ENCODE data around the gene ZNF446. TPM values are rescaled to one million over a fixed set of nuclear protein-coding genes. Genes with fewer than 3 reads are reported as not detected.

Gene ZNF446
- total and polyA plus RNA-seq, 9 of the 15 experiments (the other 6 are each of a cell fraction or from before 2014, with no cell fraction given) = 0.07 to 4.8 (median 1.2) TPM

DNA sequence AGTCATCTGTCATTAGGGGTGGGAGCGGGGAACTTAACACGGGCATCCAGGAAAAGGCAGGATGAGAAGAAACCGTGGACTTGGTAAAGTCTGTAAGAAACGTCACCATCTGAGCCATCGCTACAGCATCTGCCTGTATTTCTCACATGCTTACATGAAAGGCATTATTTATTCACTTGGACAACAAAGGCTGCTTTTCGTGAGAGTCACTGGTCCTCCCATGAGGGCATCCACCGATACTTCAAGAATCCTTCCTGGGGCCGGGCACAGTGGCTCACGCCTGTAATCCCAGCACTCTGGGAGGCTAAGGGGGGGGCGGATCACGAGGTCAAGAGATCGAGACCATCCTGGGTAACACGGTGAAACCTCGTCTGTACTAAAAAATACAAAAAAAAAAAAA is 16.1 kb downstream of the ZNF446 start (continued):
- TF ChIP-seq ZKSCAN8 (CRISPR knock-in tag; IDR thresholded peaks at IDR 0.05) (no peak), ZNF239 (CRISPR knock-in tag; IDR thresholded peaks at IDR 0.05) (no peak), PYGO2 (tag; IDR thresholded peaks at IDR 0.05) (no peak), OTX1 (CRISPR knock-in tag; IDR thresholded peaks at IDR 0.05) (no peak), RBM14 (IDR thresholded peaks at IDR 0.05; ENCODE audit: borderline replicate concordance, insufficient read depth, low read depth, low read length) (no peak)
- TF ChIP-seq, protein P1, sequence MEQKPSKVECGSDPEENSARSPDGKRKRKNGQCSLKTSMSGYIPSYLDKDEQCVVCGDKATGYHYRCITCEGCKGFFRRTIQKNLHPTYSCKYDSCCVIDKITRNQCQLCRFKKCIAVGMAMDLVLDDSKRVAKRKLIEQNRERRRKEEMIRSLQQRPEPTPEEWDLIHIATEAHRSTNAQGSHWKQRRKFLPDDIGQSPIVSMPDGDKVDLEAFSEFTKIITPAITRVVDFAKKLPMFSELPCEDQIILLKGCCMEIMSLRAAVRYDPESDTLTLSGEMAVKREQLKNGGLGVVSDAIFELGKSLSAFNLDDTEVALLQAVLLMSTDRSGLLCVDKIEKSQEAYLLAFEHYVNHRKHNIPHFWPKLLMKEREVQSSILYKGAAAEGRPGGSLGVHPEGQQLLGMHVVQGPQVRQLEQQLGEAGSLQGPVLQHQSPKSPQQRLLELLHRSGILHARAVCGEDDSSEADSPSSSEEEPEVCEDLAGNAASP (IDR thresholded peaks at IDR 0.05) = no peak
- TF ChIP-seq, protein P2, sequence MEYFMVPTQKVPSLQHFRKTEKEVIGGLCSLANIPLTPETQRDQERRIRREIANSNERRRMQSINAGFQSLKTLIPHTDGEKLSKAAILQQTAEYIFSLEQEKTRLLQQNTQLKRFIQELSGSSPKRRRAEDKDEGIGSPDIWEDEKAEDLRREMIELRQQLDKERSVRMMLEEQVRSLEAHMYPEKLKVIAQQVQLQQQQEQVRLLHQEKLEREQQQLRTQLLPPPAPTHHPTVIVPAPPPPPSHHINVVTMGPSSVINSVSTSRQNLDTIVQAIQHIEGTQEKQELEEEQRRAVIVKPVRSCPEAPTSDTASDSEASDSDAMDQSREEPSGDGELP (CRISPR knock-in tag; IDR thresholded peaks at IDR 0.05; ENCODE audit: borderline replicate concordance) = no peak

DNA sequence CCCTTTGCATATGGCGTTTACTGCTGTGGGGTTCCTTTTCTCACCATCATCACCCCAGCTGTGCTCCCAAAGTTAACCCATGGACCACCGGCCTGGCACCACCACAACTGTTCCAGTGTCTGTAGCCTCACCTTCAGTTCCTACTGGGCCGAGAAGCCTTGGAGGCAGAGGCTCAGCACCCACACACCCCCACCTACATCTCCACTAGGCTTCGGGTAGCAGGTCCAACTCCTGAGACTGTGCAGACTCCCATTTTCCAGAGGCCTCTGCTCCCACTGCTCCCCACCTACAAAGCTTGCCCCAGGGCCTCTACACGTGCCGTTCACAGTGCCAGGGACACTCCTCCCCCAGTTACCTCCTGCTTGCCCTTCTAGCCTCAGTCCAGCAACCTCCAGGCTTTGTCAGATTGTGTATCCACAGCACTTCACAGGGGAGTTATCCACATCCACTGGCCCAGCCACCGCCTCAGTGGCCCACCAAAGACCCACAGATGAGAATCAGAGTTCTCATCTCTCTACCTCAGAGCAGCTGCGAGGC is 21.6 kb downstream of the ZNF446 start:
- Histone ChIP-seq H3K27ac (ENCODE audit: extremely low read depth, low read depth, low read length) (no peak overlapping the region; the same call in 1 of the 3 replicates), H3K4me1 (replicated peaks in 1 of 2; ENCODE audit: control insufficient read depth in 2 of 2, insufficient read depth in 2 of 2, low read length in 2 of 2) (peaks cover 22 to 32% of the 10 kb centered on the region in 2 experiments; a peak in 4 of 5 replicates), H3K4me3 (peak overlapping the region; percentile 67), H3K36me3 (ENCODE audit: control insufficient read depth, insufficient read depth, low read length) (peaks cover 4% of the 10 kb centered on the region; the same call in 1 of the 3 replicates), H4K20me1 (replicated peaks; ENCODE audit: control insufficient read depth, insufficient read depth, low read length) (no peaks in the 10 kb centered on the region), H3K27me3 (ENCODE audit: control insufficient read depth in 2 of 2, insufficient read depth in 2 of 2, low read length in 2 of 2) (no peaks in the 10 kb centered on the region), H3K4me2 (ENCODE audit: insufficient read depth, low read length) (peak overlapping the region; percentile 97), H3K79me2 (ENCODE audit: control insufficient read depth, insufficient read depth, low read length) (peaks cover 49% of the 10 kb centered on the region), H3K9me1 (ENCODE audit: control insufficient read depth, insufficient read depth, low read length) (no peaks in the 10 kb centered on the region), H2AFZ (ENCODE audit: low read depth, low read length) (no peak overlapping the region), H3K9ac (ENCODE audit: insufficient read depth in 1 of 2, low read depth in 2 of 2, low read length in 2 of 2) (peak overlapping the region; percentile 80 to 99), H3K9me3 (replicated peaks; ENCODE audit: control insufficient read depth, insufficient read depth, low read depth, low read length) (no peaks in the 10 kb centered on the region)
- POLR2A ChIA-PET = interaction anchor here (3.1 kb wide), 1 partner anchor 22 kb away, joined by 14 read pairs; the partner anchor contains the start of gene ZBTB45
- no peak for FAIRE-seq
- ATAC-seq = no peak
- in situ Hi-C loops (cut with MboI) = no loop called here
- no TSS peak for BruUV-seq (replicated peaks)
- CTCF ChIA-PET (ENCODE audit: low intra/inter-chr PET ratio) = no interaction called here
- DNase-seq (ENCODE audit: extremely low read depth in 1 of 4, low spot score in 3 of 4) = peak in 1 of 4 experiments; percentile 37
- 25% methylated on average over 8 of the region's 8 CpGs for WGBS (ENCODE audit: insufficient coverage, low coverage, missing lambda C conversion rate)
- intact Hi-C loops (cut with micrococcal nuclease) = no loop called here
- TF ChIP-seq SIX5 (IDR thresholded peaks at IDR 0.05; ENCODE audit: borderline replicate concordance in 1 of 2, insufficient read depth in 1 of 2, low read depth in 1 of 2, low read length in 2 of 2) (no peak), ZBTB7A (IDR thresholded peaks at IDR 0.05; ENCODE audit: borderline replicate concordance, control insufficient read depth, low read depth, low read length) (peak; percentile 29; the same call in 1 of the 2 replicates), RCOR1 (IDR thresholded peaks at IDR 0.05; ENCODE audit: borderline replicate concordance in 1 of 2, low read depth in 2 of 2, low read length in 2 of 2) (no peak), CBFB (CRISPR knock-in tag; IDR thresholded peaks at IDR 0.05) (no peak), CBX5 (IDR thresholded peaks at IDR 0.05; ENCODE audit: borderline replicate concordance, low read depth) (no peak), ZNF324 (CRISPR knock-in tag; IDR thresholded peaks at IDR 0.05) (no peak), MYC (IDR thresholded peaks at IDR 0.05; ENCODE audit: low read depth, low read length) (no peak), MYC (CRISPR knock-in tag; IDR thresholded peaks at IDR 0.05; ENCODE audit: borderline replicate concordance, low read depth) (no peak), ZC3H4 (CRISPR knock-in tag; IDR thresholded peaks at IDR 0.05; ENCODE audit: borderline replicate concordance) (0 out of 2 replicates have a peak, but pooled peaks have one; percentile 51), STAG1 (CRISPR knock-in tag; IDR thresholded peaks at IDR 0.05; ENCODE audit: borderline replicate concordance) (0 out of 2 replicates have a peak, but pooled peaks have one; percentile 25), BHLHE40 (IDR thresholded peaks at IDR 0.05; ENCODE audit: low read length) (peak; percentile 12; the same call in 1 of the 2 replicates)
- TF ChIP-seq, protein P3, sequence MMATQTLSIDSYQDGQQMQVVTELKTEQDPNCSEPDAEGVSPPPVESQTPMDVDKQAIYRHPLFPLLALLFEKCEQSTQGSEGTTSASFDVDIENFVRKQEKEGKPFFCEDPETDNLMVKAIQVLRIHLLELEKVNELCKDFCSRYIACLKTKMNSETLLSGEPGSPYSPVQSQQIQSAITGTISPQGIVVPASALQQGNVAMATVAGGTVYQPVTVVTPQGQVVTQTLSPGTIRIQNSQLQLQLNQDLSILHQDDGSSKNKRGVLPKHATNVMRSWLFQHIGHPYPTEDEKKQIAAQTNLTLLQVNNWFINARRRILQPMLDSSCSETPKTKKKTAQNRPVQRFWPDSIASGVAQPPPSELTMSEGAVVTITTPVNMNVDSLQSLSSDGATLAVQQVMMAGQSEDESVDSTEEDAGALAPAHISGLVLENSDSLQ (IDR thresholded peaks at IDR 0.05) = no peak
